ENCODE results near the gene FRMD8. TPM values are rescaled to one million over a fixed set of nuclear protein-coding genes. Genes with fewer than 3 reads are reported as not detected.

FRMD8 gene
- total RNA-seq, 1 donor from 2014 or later = 11.1 TPM

Other genes with a start within 250 kb of the FRMD8 start
- gene SPDYC, start 216.4 kb upstream of the FRMD8 start, total RNA-seq (ENCODE audit: unreplicated experiment) = not detected
- 234 TPM for gene CAPN1, start 204.7 kb upstream of the FRMD8 start, total RNA-seq (ENCODE audit: unreplicated experiment)
- 8.6 TPM for gene POLA2, start 124.7 kb upstream of the FRMD8 start, total RNA-seq (ENCODE audit: unreplicated experiment)
- 23.5 TPM for gene CDC42EP2, start 71.8 kb upstream of the FRMD8 start, total RNA-seq (ENCODE audit: unreplicated experiment)
- gene DPF2, start 52.8 kb upstream of the FRMD8 start, total RNA-seq (ENCODE audit: unreplicated experiment) = 121 TPM
- gene TIGD3, start 31.9 kb upstream of the FRMD8 start, total RNA-seq (ENCODE audit: unreplicated experiment) = 3.8 TPM
- 0.25 TPM for gene SLC25A45, start 4.0 kb upstream of the FRMD8 start, total RNA-seq (ENCODE audit: unreplicated experiment)
- 107 TPM for gene NEAT1, start 36.2 kb downstream of the FRMD8 start, total RNA-seq (ENCODE audit: unreplicated experiment)
- 18,218 TPM for gene MALAT1, start 112.4 kb downstream of the FRMD8 start, total RNA-seq (ENCODE audit: unreplicated experiment)
- gene SCYL1, start 138.4 kb downstream of the FRMD8 start, total RNA-seq (ENCODE audit: unreplicated experiment) = 80.0 TPM
- gene LTBP3, start 171.7 kb downstream of the FRMD8 start, total RNA-seq (ENCODE audit: unreplicated experiment) = 2.5 TPM
- 37.9 TPM for gene ZNRD2, start 183.8 kb downstream of the FRMD8 start, total RNA-seq (ENCODE audit: unreplicated experiment)
- 184 TPM for gene FAM89B, start 185.9 kb downstream of the FRMD8 start, total RNA-seq (ENCODE audit: unreplicated experiment)
- gene EHBP1L1, start 189.4 kb downstream of the FRMD8 start, total RNA-seq (ENCODE audit: unreplicated experiment) = 14.2 TPM
- 0.69 TPM for gene KCNK7, start 209.2 kb downstream of the FRMD8 start, total RNA-seq (ENCODE audit: unreplicated experiment)
- gene MAP3K11, start 227.6 kb downstream of the FRMD8 start, total RNA-seq (ENCODE audit: unreplicated experiment) = 58.6 TPM
- 43.3 TPM for gene PCNX3, start 229.1 kb downstream of the FRMD8 start, total RNA-seq (ENCODE audit: unreplicated experiment)

All from glutamatergic neuron (in vitro differentiated cells).